ENCODE measurements around the gene STX8. TPM values are rescaled to one million over a fixed set of nuclear protein-coding genes. Genes with fewer than 3 reads are reported as not detected.

Gene STX8
- total RNA-seq, 2 donors from 2014 or later, result 38.8 to 60.8 TPM

DNA sequence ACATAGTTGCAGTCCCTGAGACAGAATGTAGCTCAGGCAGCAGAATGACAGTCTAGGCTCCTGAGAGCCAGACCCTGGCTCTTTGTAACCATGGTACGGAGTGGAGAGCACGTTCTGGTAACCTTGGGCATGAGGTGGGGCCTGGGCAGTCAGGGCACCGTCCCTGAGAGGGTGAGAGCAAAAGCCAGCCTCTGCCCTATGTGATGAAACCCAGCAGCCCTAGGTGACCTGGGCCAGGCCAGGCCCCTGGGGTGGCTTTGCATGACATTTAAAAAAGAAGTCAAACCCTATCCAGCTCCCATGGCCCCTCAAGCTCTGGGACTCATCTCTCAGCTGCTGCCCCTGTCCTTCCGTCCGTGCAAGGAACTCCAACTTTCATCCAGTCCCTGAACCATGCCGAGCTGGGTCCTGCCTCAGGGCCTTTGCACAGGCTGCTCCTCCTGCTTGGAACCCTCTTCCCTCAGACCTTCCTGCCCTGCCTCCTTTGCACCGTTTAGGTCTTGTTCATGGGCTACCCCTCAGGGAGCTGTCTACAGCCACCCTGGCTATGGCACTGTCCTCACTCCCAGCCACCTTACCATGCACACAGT lies 365.7 kb downstream of the STX8 start:
- no peak for DNase-seq (ENCODE audit: low spot score)
- Histone ChIP-seq H3K27ac (no peak overlapping the region), H3K9me3 (peaks cover 0 to 1% of the 10 kb centered on the region in 2 donors), H3K4me3 (no peak overlapping the region), H3K4me1 (peaks cover 0 to 9% of the 10 kb centered on the region in 2 donors), H3K36me3 (no peaks in the 10 kb centered on the region), H3K27me3 (no peaks in the 10 kb centered on the region)
- TF ChIP-seq, protein P1, sequence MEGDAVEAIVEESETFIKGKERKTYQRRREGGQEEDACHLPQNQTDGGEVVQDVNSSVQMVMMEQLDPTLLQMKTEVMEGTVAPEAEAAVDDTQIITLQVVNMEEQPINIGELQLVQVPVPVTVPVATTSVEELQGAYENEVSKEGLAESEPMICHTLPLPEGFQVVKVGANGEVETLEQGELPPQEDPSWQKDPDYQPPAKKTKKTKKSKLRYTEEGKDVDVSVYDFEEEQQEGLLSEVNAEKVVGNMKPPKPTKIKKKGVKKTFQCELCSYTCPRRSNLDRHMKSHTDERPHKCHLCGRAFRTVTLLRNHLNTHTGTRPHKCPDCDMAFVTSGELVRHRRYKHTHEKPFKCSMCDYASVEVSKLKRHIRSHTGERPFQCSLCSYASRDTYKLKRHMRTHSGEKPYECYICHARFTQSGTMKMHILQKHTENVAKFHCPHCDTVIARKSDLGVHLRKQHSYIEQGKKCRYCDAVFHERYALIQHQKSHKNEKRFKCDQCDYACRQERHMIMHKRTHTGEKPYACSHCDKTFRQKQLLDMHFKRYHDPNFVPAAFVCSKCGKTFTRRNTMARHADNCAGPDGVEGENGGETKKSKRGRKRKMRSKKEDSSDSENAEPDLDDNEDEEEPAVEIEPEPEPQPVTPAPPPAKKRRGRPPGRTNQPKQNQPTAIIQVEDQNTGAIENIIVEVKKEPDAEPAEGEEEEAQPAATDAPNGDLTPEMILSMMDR (IDR thresholded peaks at IDR 0.05), result no peak

- no peaks in the 10 kb centered on the region for H3K36me3 ChIP-seq
- no peak for DNase-seq (ENCODE audit: low spot score)
These were observed 366.3 kb downstream of the STX8 start for GRCh38 chr17:9209347-9209746.

DNA sequence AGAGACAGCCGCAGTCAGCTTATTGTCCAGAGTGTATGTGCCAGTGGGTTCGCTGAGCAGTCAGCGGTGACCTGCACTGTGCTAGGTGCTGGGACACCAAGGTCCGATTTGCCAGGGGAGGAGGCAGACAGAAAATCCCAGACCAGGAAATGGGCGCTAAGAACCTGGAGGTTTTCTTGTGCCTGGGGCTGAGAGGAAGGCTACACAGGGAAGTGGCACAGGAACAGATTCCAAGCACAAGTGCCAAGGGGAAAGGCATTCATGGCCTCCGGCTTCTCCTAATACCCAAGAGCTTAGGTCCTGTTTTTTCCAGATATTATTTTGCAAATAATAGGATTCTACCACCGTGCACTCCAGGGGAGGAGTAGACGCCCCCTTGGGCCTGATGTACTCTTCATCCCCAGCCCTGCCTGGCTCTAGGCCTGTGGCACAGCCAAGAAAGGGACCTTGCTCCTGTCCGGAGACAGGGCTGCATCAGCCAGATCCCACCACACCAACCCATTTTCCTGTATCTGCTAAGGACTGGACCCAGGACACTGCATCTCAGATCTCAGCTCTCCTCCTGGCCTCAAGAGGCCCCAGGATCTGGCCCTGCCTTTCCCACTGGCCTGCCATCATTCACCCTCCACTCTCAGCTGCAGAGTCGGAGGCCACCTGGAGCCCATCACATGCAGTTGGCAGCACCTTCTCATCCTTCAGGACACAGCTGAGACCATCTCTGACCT lies 367.1 kb downstream of the STX8 start:
- H3K36me3 ChIP-seq, result no peaks in the 10 kb centered on the region
- H3K9me3 ChIP-seq, result no peaks in the 10 kb centered on the region
- H3K4me1 ChIP-seq, result peaks cover 0 to 9% of the 10 kb centered on the region in 2 donors
- TF ChIP-seq, protein P1 (IDR thresholded peaks at IDR 0.05), result no peak
- no peak overlapping the region for H3K4me3 ChIP-seq
- H3K27me3 ChIP-seq, result no peaks in the 10 kb centered on the region
- DNase-seq (ENCODE audit: low spot score), result no peak
- no peak overlapping the region for H3K27ac ChIP-seq

More at GRCh38 chr17:9209347-9209746, 366.3 kb downstream of the STX8 start:
- Histone ChIP-seq H3K4me1 (peaks cover 0 to 9% of the 10 kb centered on the region in 2 donors), H3K9me3 (no peaks in the 10 kb centered on the region), H3K27ac (no peak overlapping the region), H3K27me3 (no peaks in the 10 kb centered on the region), H3K4me3 (no peak overlapping the region)
- TF ChIP-seq, protein P1 (IDR thresholded peaks at IDR 0.05), result no peak

DNA sequence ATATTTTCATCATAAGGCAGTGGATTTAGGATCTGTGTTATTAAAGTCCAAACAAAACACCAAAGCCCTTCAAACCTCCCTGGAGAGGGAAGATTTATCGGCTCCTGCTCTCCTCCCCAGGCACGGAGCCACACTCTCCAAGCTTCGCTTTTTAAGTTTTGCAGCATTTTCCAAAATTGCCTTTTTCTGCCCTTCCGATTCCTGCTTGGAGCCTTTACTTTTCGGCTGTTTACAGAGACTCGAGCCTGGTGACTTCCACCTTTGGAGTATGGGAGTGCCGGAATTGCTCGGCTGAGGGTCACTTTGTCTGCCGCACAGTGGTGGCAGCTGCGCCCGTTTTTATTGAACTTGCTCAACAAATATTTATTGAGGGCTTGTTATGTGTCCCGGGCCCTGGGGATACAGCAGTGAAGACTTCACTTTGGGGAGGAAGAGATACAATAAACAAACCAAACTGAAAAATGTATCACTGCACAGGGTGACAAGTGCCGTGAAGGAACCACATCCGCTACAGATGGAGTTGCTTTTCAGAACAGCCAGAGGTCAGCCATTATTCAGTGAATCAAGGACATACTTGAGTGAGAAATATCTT lies 368.8 kb downstream of the STX8 start:
- H3K4me1 ChIP-seq, result peaks cover 0 to 9% of the 10 kb centered on the region in 2 donors
- H3K27ac ChIP-seq, result no peak overlapping the region
- TF ChIP-seq, protein P1 (IDR thresholded peaks at IDR 0.05), result no peak
- no peak for DNase-seq (ENCODE audit: low spot score)
- H3K27me3 ChIP-seq, result no peaks in the 10 kb centered on the region
- no peak overlapping the region for H3K4me3 ChIP-seq
- no peaks in the 10 kb centered on the region for H3K9me3 ChIP-seq
- H3K36me3 ChIP-seq, result no peaks in the 10 kb centered on the region

- no peaks in the 10 kb centered on the region for H3K36me3 ChIP-seq
- peaks cover 0 to 9% of the 10 kb centered on the region in 2 donors for H3K4me1 ChIP-seq
- TF ChIP-seq, protein P1 (IDR thresholded peaks at IDR 0.05), result no peak
- no peak overlapping the region for H3K4me3 ChIP-seq
- no peak for DNase-seq (ENCODE audit: low spot score)
- no peaks in the 10 kb centered on the region for H3K27me3 ChIP-seq
- no peak overlapping the region for H3K27ac ChIP-seq
- H3K9me3 ChIP-seq, result no peaks in the 10 kb centered on the region
These were observed 369.3 kb downstream of the STX8 start for GRCh38 chr17:9206410-9206703.
